DND-41 (cell line): Measurements from ENCODE around the gene SIX6.

Experiments
- ATAC-seq: fragments of 200-7000 bp; cut with Tn5 transposase; 3 replicates; pipeline ENCODE4 v1.9.1; 2021; ENCODE audit warnings: low read depth; ENCODE audit not compliant: insufficient read depth
- DNase-seq: peaks from one replicate; pipeline ENCODE4 v3.0.0-alpha.2; 2020
- H2AFZ ChIP-seq: 2 replicates; pipeline ENCODE4 v1.6.0; 2012; ENCODE audit warnings: low read depth, low read length
- H3K27ac ChIP-seq: 2 replicates; pipeline ENCODE4 v1.5.1; 2012; ENCODE audit warnings: low read length, inconsistent platforms
- H3K27me3 ChIP-seq: fragments of 200-600 bp; sonication (generic); 2 replicates; pipeline ENCODE4 v1.6.0; 2012; ENCODE audit warnings: low read length, mild to moderate bottlenecking, inconsistent platforms; ENCODE audit not compliant: insufficient read depth, poor library complexity
- H3K36me3 ChIP-seq: 2 replicates; pipeline ENCODE4 v1.5.1; 2012; ENCODE audit warnings: low read length, inconsistent platforms; ENCODE audit not compliant: insufficient read depth
- H3K4me1 ChIP-seq: 2 replicates; pipeline ENCODE4 v1.5.1; 2012; ENCODE audit warnings: mild to moderate bottlenecking, low read length; ENCODE audit not compliant: insufficient read depth
- H3K4me2 ChIP-seq: 2 replicates; pipeline ENCODE4 v1.6.0; 2012; ENCODE audit warnings: mild to moderate bottlenecking, moderate library complexity, low read length, inconsistent platforms; ENCODE audit not compliant: insufficient read depth
- H3K4me3 ChIP-seq, 2 experiments: fragments of 200-600 bp in 1 of 2; shearing (Covaris generic) in 1 of 2; 2 replicates each; pipeline ENCODE4 v1.5.1; 2012 to 2016; ENCODE audit warnings: inconsistent platforms in 2 of 2, low read length in 2 of 2, mild to moderate bottlenecking in 2 of 2, low read depth in 1 of 2, moderate library complexity in 1 of 2
- H3K79me2 ChIP-seq: 2 replicates; pipeline ENCODE4 v1.6.0; 2012; ENCODE audit warnings: low read length, inconsistent platforms; ENCODE audit not compliant: insufficient read depth
- H3K9ac ChIP-seq: 2 replicates; pipeline ENCODE4 v1.6.0; 2012; ENCODE audit warnings: low read depth, mild to moderate bottlenecking, inconsistent platforms, low read length, moderate library complexity
- H3K9me3 ChIP-seq: 2 replicates; pipeline ENCODE4 v1.5.1; 2012; ENCODE audit warnings: low read length, moderate library complexity, mild to moderate bottlenecking, inconsistent platforms; ENCODE audit not compliant: insufficient read depth, severe bottlenecking
- H4K20me1 ChIP-seq: 2 replicates; pipeline ENCODE4 v1.6.0; 2012; ENCODE audit warnings: low read length; ENCODE audit not compliant: insufficient read depth
- EZH2 ChIP-seq: IDR thresholded peaks from 3 replicates; pipeline ENCODE4 v1.6.1; 2012; ENCODE audit warnings: borderline replicate concordance, low read depth, mild to moderate bottlenecking, moderate library complexity, low read length, inconsistent platforms; ENCODE audit not compliant: severe bottlenecking
- TF ChIP-seq, protein P1 (sequence below): IDR thresholded peaks from 2 replicates; pipeline ENCODE4 v1.5.1; 2012; ENCODE audit warnings: borderline replicate concordance, low read length, moderate library complexity, mild to moderate bottlenecking; ENCODE audit not compliant: poor library complexity, severe bottlenecking; ENCODE audit errors: extremely low read depth

The SIX6 gene

DNA sequence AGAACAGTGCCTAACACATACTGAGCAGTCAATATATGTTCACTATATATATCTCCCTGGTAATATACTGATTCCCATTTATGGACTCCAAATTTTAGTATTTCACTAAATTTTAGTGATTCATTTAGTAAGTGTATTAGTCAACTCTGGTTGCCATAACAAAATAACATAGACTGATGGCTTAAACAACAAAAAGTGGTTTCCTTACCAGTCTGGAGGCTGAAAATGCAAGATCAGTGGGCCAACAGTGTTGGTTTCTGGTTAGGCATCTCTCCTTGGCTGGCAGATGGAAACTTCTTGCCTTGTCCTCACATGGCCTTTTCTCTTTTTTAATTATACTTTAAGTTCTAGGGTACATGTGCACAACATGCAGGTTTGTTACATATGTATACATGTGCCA is 28.7 kb downstream of the SIX6 start:
- Histone ChIP-seq H2AFZ (no peak overlapping the region), H3K36me3 (no peaks in the 10 kb centered on the region), H3K9ac (no peak overlapping the region), H3K4me2 (no peak overlapping the region), H3K27ac (no peak overlapping the region), H3K4me3 (no peak overlapping the region), H3K9me3 (no peaks in the 10 kb centered on the region), H3K4me1 (no peaks in the 10 kb centered on the region), H4K20me1 (no peaks in the 10 kb centered on the region), H3K79me2 (no peaks in the 10 kb centered on the region), H3K27me3 (no peaks in the 10 kb centered on the region)
- DNase-seq = no peak
- TF ChIP-seq, protein P1, sequence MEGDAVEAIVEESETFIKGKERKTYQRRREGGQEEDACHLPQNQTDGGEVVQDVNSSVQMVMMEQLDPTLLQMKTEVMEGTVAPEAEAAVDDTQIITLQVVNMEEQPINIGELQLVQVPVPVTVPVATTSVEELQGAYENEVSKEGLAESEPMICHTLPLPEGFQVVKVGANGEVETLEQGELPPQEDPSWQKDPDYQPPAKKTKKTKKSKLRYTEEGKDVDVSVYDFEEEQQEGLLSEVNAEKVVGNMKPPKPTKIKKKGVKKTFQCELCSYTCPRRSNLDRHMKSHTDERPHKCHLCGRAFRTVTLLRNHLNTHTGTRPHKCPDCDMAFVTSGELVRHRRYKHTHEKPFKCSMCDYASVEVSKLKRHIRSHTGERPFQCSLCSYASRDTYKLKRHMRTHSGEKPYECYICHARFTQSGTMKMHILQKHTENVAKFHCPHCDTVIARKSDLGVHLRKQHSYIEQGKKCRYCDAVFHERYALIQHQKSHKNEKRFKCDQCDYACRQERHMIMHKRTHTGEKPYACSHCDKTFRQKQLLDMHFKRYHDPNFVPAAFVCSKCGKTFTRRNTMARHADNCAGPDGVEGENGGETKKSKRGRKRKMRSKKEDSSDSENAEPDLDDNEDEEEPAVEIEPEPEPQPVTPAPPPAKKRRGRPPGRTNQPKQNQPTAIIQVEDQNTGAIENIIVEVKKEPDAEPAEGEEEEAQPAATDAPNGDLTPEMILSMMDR = no peak
- no peak for TF ChIP-seq EZH2
- ATAC-seq = no peak

DNA sequence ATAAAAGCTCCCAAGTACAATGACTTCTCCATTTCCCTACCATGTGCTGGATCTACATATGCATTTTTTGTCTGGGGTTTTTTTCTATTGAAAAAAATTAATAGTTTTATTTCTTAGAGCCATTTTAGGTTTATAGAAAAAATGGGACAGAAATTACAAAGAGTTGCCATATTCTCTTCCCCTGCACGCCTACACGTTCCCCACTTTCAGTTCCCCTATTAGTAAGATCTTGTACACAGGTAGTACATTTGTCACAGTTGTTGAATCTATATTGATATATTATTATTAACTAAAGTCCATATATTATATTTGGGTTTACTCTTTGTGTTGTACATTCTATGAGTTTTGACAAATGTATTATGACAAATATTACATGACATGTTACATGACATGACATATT is 35.7 kb downstream of the SIX6 start:
- Histone ChIP-seq H3K4me3 (no peak overlapping the region), H3K9ac (no peak overlapping the region), H3K27ac (no peak overlapping the region), H2AFZ (no peak overlapping the region), H3K27me3 (no peaks in the 10 kb centered on the region), H3K4me2 (no peak overlapping the region), H3K9me3 (no peaks in the 10 kb centered on the region), H4K20me1 (no peaks in the 10 kb centered on the region), H3K36me3 (no peaks in the 10 kb centered on the region), H3K79me2 (no peaks in the 10 kb centered on the region), H3K4me1 (no peaks in the 10 kb centered on the region)
- no peak for ATAC-seq
- DNase-seq = no peak
- TF ChIP-seq, protein P1 = no peak
- no peak for TF ChIP-seq EZH2

DNA sequence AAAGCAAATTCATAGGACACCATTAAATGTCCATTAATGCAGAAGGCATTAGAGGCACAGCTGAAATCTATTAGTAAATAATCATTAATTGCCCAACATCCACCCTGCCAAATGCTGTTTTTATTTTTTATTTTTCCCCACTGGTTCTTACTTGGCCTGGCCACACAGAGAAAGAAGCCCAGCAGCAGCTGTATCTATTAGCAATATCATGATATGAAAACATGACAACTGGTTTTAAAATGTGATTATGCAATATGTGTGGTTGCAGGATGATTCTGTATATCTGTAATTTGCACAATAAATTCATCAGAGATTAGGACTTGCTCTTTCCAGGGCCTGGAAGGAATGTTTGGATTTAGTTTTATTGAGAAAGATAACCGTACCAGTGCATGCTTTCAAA is 44.9 kb downstream of the SIX6 start:
- ATAC-seq = no peak
- H3K27ac ChIP-seq = no peak overlapping the region

More for the DNA sequence above, 44.9 kb downstream of the SIX6 start:
- Histone ChIP-seq H3K4me3 (no peak overlapping the region), H3K27me3 (no peaks in the 10 kb centered on the region), H3K9me3 (no peaks in the 10 kb centered on the region), H3K79me2 (no peaks in the 10 kb centered on the region), H3K4me1 (no peaks in the 10 kb centered on the region), H4K20me1 (no peaks in the 10 kb centered on the region), H2AFZ (no peak overlapping the region), H3K4me2 (no peak overlapping the region), H3K36me3 (no peaks in the 10 kb centered on the region), H3K9ac (no peak overlapping the region)
- no peak for DNase-seq
- TF ChIP-seq, protein P1 = no peak
- TF ChIP-seq EZH2 = no peak
